GM21786 (cell line): Measurements from ENCODE around the gene ZC3H11A.

Experiments used
- ATAC-seq: cut with Tn5 transposase; IDR thresholded peaks from one replicate; pipeline ENCODE4 v1.9.1; 2021; ENCODE audit not compliant: unreplicated experiment

Gene ZC3H11A

GRCh38 chr1:203839081-203839480, 43.7 kb downstream of the ZC3H11A start:
- no peak for ATAC-seq

DNA sequence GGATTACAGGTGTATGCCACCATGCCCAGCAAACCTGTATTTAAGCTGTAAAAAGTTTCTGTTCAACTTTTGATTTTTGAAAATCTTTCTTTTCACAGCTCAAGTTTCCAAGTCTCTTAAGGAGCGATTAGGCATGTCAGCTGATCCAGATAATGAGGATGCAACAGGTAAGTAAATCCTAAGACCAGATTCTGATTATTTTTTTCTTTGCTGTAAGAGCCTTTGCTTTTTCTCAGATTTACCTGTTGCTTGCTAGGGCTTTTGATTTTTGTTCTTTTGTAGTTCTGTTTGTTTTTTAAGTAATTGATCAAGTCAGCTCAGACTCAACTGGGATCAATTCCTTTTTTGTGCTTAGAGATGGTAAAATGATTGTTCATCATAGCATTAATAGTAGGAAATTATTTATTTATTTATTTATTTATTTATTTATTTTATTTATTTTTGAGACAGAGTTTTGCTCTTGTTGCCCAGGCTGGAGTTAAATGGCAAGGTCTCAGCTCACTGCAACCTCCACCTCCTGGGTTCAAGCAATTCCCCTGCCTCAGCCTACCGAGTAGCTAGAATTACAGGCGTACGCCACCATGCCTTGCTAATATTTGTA, 44.9 kb downstream of the ZC3H11A start:
- no peak for ATAC-seq

- no peak for ATAC-seq
Measured at GRCh38 chr1:203842559-203842876, 47.1 kb downstream of the ZC3H11A start.

- ATAC-seq = no peak
Measured at GRCh38 chr1:203843435-203843834, 48.0 kb downstream of the ZC3H11A start.
